ENCODE data around the gene WNT2B.

Gene WNT2B

GRCh38 chr1:112504661-112505399, 3.9 kb upstream of the WNT2B start:
- H3K4me3 ChIP-seq (ENCODE audit: low read depth, low read length) = no peak overlapping the region
- no peak for TF ChIP-seq CTCF (IDR thresholded peaks at IDR 0.05; ENCODE audit: insufficient read depth, low read depth, low read length, missing control alignments)
- DNase-seq (ENCODE audit: low read depth) = no peak

DNA sequence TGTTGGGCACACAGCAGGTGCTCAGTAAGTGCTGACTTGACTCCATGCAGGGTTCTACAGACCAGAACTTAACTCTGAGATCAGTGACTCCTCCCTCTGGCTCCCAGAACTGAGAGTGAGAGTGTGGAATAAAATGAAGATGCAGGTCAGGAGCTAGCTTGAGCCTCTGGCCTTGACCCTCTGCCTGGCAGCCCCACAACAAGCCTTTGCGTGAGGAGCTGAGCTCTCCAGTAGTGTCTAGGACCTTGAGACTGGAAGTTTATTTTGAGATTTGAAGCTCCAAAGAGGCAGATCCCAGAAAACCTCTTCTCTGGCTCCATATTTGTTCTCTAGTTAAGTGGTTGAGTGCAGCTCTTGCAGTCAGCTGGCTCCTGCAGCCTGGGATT, 3.4 kb upstream of the WNT2B start:
- no peak for DNase-seq (ENCODE audit: low read depth)
- TF ChIP-seq CTCF (IDR thresholded peaks at IDR 0.05; ENCODE audit: insufficient read depth, low read depth, low read length, missing control alignments) = no peak
- no peak overlapping the region for H3K4me3 ChIP-seq (ENCODE audit: low read depth, low read length)

- DNase-seq (ENCODE audit: low read depth) = no peak
- no peak for TF ChIP-seq CTCF (IDR thresholded peaks at IDR 0.05; ENCODE audit: insufficient read depth, low read depth, low read length, missing control alignments)
- H3K4me3 ChIP-seq (ENCODE audit: low read depth, low read length) = no peak overlapping the region
Measured at GRCh38 chr1:112505878-112506277, 2.9 kb upstream of the WNT2B start.

DNA sequence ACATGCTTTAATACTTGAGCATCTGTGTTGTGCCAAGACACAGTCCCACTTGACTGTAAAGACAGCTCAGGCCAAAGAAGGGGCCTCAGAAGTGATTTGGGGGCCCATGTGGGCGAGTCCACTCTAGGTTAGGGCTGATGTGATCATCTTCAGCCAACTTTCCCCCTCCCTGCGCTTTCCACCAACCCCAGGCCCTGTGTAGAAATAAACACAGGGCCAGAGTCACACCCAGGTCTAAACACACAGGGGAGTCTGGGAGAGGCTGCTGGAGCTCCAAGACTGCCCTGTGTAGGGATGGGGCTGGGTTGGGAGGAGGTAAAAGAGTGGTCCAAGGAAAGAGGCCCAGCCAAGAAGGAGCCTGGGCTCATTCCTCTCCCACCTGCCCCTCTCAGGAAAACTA, 2.5 kb upstream of the WNT2B start:
- no peak for TF ChIP-seq CTCF (IDR thresholded peaks at IDR 0.05; ENCODE audit: insufficient read depth, low read depth, low read length, missing control alignments)
- DNase-seq (ENCODE audit: low read depth) = no peak
- no peak overlapping the region for H3K4me3 ChIP-seq (ENCODE audit: low read depth, low read length)

DNA sequence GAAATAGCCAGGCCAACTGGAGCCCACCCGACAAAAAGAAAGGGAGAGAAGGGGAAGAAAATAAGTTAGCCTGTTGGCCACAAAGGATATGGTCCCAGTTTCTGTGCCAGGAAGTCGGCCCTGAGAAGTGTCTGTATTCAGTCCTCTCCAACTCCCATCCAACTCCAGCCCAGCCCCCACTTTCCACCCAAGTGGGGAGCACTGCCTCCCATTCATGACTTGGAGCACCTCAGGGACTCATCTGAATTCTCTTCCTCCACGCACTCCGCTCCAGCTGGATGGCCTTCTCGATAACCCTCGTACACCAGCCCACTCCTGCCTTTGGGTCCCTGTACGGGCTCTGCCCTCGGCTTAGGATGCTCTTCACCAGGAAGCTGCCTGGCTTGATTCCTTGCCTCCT, 2.0 kb upstream of the WNT2B start:
- no peak for DNase-seq (ENCODE audit: low read depth)
- no peak overlapping the region for H3K4me3 ChIP-seq (ENCODE audit: low read depth, low read length)
- TF ChIP-seq CTCF (IDR thresholded peaks at IDR 0.05; ENCODE audit: insufficient read depth, low read depth, low read length, missing control alignments) = no peak

GRCh38 chr1:112507336-112507735, 1.4 kb upstream of the WNT2B start:
- no peak for DNase-seq (ENCODE audit: low read depth)
- no peak for TF ChIP-seq CTCF (IDR thresholded peaks at IDR 0.05; ENCODE audit: insufficient read depth, low read depth, low read length, missing control alignments)
- no peak overlapping the region for H3K4me3 ChIP-seq (ENCODE audit: low read depth, low read length)

DNA sequence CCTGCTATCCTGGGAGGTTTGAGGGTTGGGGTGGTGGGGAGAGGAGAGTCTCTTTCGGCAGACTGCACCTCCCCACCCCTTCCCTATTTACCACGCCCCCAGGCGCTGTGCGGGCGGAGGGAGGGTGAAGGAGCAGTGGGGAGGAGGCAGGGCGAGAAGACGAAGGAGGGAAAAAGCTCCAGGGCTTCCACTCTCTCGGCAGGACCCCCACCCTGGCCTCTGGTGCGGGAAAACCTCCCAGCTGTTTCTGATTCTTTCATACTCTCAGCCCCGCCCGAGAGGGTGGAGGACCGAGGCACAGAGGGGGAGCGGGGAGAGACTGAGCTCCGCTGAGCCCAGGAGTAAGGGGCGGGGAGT, 866 bp upstream of the WNT2B start:
- TF ChIP-seq CTCF (IDR thresholded peaks at IDR 0.05; ENCODE audit: insufficient read depth, low read depth, low read length, missing control alignments) = no peak
- H3K4me3 ChIP-seq (ENCODE audit: low read depth, low read length) = peak overlapping the region; percentile 55
- no peak for DNase-seq (ENCODE audit: low read depth)
